ENCODE results near the gene OTOS. TPM values are rescaled to one million over a fixed set of nuclear protein-coding genes. Genes with fewer than 3 reads are reported as not detected.
A peak's percentile ranks its signal among the peaks of the same experiment; 100 is the strongest.

Gene OTOS
- total RNA-seq, 1 donor from 2014 or later: not detected

DNA sequence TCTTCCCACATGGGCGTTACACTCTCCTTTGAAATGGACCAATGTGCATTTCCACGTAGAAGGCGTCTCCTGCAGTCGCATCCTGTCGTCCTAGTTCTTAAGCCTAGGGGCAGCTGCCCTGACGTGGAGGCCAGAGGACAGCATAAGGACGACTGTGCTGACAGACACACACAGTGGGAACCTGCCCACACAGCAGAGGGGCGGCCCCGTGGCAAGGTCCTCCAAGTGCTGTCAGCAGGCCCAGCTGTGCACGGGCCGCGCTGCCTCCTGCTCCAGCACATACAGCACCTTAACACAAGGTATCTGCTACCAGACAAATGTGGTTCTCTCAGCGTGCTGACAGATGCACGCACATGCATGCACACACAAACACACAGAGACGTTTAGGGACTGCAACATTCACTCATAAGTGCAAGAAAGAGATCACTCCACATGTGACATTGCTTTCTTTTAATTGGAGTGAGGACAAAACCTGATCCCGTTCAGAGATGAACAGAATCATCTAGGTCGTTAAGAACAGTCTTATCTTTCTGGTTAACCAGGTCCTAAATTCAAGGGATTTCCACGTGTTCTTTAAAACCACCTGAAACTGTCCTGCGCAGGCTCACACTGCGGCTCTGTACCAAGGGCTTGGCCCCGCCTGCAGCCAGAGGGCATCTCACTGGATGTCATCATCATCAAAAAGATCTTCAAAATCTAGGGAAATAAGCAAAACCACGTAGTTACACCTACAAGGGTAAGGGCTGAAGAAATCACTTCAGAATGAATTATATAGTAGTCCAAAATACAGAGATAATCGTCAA lies 9.9 kb downstream of the OTOS start:
- H3K4me1 ChIP-seq: peaks cover 9% of the 10 kb centered on the region
- ATAC-seq (no peak), DNase-seq (no peak)
- no peak overlapping the region for H3K27ac ChIP-seq
- no peaks in the 10 kb centered on the region for H3K9me3 ChIP-seq
- peaks cover 57% of the 10 kb centered on the region for H3K36me3 ChIP-seq
- TF ChIP-seq, protein P1, sequence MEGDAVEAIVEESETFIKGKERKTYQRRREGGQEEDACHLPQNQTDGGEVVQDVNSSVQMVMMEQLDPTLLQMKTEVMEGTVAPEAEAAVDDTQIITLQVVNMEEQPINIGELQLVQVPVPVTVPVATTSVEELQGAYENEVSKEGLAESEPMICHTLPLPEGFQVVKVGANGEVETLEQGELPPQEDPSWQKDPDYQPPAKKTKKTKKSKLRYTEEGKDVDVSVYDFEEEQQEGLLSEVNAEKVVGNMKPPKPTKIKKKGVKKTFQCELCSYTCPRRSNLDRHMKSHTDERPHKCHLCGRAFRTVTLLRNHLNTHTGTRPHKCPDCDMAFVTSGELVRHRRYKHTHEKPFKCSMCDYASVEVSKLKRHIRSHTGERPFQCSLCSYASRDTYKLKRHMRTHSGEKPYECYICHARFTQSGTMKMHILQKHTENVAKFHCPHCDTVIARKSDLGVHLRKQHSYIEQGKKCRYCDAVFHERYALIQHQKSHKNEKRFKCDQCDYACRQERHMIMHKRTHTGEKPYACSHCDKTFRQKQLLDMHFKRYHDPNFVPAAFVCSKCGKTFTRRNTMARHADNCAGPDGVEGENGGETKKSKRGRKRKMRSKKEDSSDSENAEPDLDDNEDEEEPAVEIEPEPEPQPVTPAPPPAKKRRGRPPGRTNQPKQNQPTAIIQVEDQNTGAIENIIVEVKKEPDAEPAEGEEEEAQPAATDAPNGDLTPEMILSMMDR (IDR thresholded peaks at IDR 0.05): no peak
- intact Hi-C loops (cut with DNase I): no loop called here
- no peaks in the 10 kb centered on the region for H3K27me3 ChIP-seq
- H3K4me3 ChIP-seq: no peak overlapping the region

DNA sequence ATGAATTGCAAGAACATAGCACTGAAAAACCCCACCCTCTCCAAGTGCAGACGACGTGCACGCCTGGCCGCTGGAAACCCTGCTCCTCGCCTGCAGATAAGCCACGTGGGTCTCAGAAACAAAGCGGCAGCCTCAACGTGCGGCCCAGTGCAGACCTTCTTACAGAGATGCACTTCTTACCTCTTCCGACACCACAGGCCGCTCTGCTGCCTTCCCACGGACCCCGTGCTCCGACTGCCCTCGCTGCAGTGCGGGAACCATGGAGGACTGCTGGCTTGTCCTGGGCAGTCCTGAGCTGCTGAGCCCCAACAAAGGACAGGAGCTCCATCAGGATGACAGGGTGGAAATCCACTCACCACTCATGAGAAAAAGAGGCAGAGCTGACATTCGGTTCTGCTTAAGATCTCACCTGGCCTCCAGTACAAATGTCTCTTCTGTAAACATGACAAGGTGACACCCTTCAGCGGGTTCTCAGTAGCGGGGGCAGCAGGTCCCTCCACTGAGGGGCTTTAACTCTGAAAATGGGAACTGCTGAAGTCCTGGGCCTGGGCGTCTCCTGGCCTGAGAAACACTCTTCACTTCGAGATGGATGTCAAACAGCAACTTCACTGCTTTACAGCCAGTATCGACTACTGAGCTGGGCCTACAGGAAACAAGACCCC lies 10.6 kb downstream of the OTOS start:
- no peak for ATAC-seq
- H3K4me3 ChIP-seq: no peak overlapping the region
- H3K27me3 ChIP-seq: no peaks in the 10 kb centered on the region
- H3K9me3 ChIP-seq: no peaks in the 10 kb centered on the region
- H3K27ac ChIP-seq: no peak overlapping the region
- peaks cover 2% of the 10 kb centered on the region for H3K4me1 ChIP-seq
- intact Hi-C loops (cut with DNase I): no loop called here
- peaks cover 57% of the 10 kb centered on the region for H3K36me3 ChIP-seq
- DNase-seq: peak; percentile 60
- TF ChIP-seq, protein P1 (IDR thresholded peaks at IDR 0.05): no peak

DNA sequence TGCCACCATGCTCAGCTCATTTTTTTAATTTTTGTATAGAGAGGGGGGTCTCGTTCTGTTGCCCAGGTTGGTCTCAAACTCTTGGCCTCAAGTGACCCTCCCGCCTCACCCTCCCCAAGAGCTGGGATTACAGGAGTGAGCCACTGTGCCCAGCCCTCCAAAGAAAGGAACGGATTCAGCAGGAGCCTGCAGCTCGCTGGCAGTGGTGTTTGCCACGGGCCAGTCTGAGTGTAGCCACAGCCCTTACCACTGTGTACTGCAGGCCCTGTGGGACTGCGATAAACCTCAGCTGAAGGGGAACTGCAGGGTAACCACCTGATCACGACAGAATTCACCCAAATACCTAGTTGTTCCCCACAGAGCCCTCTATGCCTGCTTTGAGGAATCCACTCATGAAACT lies 11.1 kb downstream of the OTOS start:
- no peak for ATAC-seq
- intact Hi-C loops (cut with DNase I): no loop called here
- no peaks in the 10 kb centered on the region for H3K4me1 ChIP-seq
- no peaks in the 10 kb centered on the region for H3K9me3 ChIP-seq
- H3K4me3 ChIP-seq: no peak overlapping the region
- H3K27ac ChIP-seq: no peak overlapping the region
- peaks cover 57% of the 10 kb centered on the region for H3K36me3 ChIP-seq
- TF ChIP-seq, protein P1 (IDR thresholded peaks at IDR 0.05): no peak
- no peaks in the 10 kb centered on the region for H3K27me3 ChIP-seq
- no peak for DNase-seq

DNA sequence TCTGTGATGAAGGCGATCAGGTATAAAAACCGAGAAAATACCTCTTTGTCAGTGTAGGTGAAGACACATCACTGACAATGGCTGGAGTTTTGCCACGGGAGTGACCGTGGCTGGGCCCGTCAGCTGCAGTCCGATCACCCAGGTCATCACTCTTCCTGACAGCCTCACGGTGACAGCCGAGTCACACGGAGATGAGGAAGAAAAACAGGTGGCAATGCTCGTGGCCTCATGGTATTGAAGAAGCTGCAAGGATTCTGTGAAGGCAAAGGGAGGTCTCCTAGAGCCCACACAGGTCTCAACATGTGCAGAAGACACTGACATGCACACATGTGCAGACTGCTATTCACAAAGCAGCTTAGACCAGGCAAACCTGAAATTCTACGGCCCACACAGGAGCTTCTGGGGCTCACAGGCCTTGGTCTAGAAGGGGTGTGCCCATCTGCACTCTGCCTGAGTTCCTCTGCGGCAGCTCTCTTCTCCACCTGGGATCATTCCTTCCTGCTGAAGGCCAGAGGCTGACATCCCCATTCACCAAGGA lies 11.8 kb downstream of the OTOS start:
- DNase-seq (no peak), ATAC-seq (no peak)
- Histone ChIP-seq H3K9me3 (no peaks in the 10 kb centered on the region), H3K27ac (no peak overlapping the region), H3K4me1 (no peaks in the 10 kb centered on the region), H3K27me3 (no peaks in the 10 kb centered on the region), H3K4me3 (no peak overlapping the region), H3K36me3 (peaks cover 57% of the 10 kb centered on the region)
- TF ChIP-seq, protein P1 (IDR thresholded peaks at IDR 0.05): no peak
- intact Hi-C loops (cut with DNase I): no loop called here

DNA sequence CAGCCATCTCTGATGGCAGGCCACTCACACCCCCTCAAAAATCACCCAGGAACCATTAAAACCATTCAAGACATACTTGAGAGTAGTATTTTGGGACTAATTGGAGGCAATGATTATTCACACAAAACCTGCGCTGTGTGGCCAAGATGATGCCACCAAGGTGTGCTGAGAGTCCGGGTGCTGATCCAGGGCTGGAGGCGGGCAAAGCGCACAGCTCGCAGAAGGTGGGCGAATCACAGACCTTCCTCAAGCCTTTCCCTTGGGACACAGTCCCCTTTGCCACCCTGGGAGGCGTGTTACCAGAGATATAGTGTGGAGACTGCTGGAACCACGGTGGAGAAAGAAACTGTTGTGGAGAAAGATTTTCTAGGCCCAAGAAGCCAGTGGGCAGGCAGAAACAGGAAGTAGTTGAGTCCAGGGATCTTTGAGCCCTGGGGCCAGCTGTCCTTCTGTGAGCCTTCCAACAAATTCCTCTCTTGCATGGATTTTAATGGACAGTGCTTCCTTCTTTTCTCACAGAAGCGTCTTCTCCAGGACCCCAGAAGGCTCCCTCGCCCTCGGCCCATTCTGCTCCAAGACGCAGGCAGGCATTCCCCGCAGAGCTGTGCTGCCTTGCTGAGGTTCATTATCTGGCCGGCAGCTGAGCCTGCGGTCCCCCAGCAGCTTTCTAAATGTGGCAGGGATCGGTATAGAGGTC lies 12.4 kb downstream of the OTOS start:
- Histone ChIP-seq H3K9me3 (no peaks in the 10 kb centered on the region), H3K36me3 (peaks cover 51% of the 10 kb centered on the region), H3K27me3 (no peaks in the 10 kb centered on the region), H3K4me1 (no peaks in the 10 kb centered on the region), H3K4me3 (no peak overlapping the region), H3K27ac (no peak overlapping the region)
- TF ChIP-seq, protein P1 (IDR thresholded peaks at IDR 0.05): no peak
- no peak for ATAC-seq
- intact Hi-C loops (cut with DNase I): no loop called here
- DNase-seq: no peak
